Epithelial cell of proximal tubule (primary cell): ENCODE measurements around the gene ARID3B. TPM values are rescaled to one million over a fixed set of nuclear protein-coding genes. Genes with fewer than 3 reads are reported as not detected.

Experiments used
- DNase-seq: peaks from one replicate; pipeline ENCODE4 v3.0.0-alpha.2; 2011; ENCODE audit warnings: low read depth
- H3K4me3 ChIP-seq: 2 replicates; pipeline ENCODE4 v1.5.1; 2011; ENCODE audit warnings: low read depth, mild to moderate bottlenecking, low read length
- CTCF ChIP-seq: conservative IDR thresholded peaks from 2 replicates; pipeline ENCODE4 v1.5.1; 2012; ENCODE audit warnings: low read depth, mild to moderate bottlenecking, low read length
- total RNA-seq: library from RNA; depleted of rRNA; stranded (reverse); fragments of >200 nt; gene quantifications from 2 replicates; pipeline ENCODE4 v1.2.3, GENCODE V29; 2015

The ARID3B gene
- total RNA-seq, 1 donor from 2014 or later, result 22.4 TPM

- DNase-seq, result no peak
- TF ChIP-seq CTCF, result no peak
These were observed 90.0 kb downstream of the ARID3B start for GRCh38 chr15:74631087-74631385.

DNA sequence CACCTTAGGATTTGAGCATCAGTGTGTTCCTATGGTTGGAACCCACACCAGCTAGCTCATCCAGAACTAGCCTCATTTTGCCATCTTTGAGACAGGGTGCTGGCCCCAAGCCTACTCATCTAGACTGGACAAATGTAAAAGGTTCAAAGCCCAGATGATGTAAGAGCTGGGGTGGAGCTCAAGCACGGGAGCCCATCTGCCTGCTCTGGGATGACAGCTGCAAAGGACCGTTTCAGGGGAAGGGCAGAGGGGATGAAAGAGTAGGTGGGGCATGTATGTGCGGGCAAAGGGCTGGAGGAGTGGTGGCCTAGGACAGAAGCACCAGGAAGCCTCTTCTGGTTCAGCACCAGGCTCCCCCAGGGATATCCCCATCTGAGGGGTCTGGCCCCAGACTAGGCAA is 90.4 kb downstream of the ARID3B start:
- no peak for DNase-seq
- no peak for TF ChIP-seq CTCF

More at GRCh38 chr15:74631087-74631385, 90.0 kb downstream of the ARID3B start:
- no peak overlapping the region for H3K4me3 ChIP-seq

DNA sequence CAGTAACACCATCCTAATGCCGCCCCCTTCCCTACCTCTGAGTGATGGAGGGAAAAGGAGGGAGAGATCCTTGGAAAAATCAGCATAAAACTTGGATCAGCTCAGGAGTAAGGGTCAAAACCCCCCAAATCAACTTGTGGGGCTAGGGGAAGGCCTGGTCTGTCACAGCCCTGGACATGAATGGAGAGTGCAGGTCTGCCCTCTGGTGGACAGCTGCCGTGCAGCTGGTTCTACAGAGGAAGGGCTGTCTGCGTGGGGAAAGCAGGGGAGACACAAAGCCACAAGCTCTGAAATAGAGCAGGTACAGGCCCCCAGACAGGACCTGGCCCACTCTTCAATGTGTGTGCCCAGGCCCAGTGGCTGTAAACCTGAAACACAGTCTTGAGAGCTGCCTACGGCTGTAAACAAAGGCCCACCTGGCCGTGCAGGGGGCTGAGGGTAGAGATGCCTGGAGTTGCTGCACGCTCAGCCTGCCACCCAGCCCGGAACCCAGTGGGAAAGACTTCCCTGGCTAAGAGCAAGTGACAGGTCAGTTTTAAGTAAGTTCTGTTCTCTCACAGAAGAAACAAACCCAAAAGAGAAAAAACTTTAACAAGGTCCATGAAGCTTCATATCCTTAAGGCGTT is 91.0 kb downstream of the ARID3B start:
- H3K4me3 ChIP-seq, result no peak overlapping the region
- peak; percentile 92 for TF ChIP-seq CTCF
- no peak for DNase-seq

More for the DNA sequence above, 90.4 kb downstream of the ARID3B start:
- no peak overlapping the region for H3K4me3 ChIP-seq

- TF ChIP-seq CTCF, result no peak
- DNase-seq, result no peak
- no peak overlapping the region for H3K4me3 ChIP-seq
These were observed 91.6 kb downstream of the ARID3B start for GRCh38 chr15:74632601-74633000.

DNA sequence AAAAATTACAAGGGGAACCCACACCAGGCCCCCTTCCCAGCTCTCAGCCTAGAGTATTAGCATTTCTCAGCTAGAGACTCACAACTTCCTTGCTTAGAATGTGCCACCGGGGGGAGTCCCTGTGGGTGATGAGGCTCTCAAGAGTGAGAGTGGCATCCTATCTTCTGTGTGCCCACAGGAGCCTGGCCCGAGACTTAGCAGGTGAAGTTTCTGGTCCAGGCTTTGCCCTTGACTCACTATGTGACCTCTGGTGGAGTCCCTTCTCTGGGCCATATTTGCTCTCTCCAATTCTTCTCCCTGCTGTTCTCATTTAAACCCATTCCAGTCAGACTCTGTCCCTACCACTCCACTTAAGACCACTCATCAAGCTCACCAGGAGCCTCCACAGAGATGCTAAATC is 92.8 kb downstream of the ARID3B start:
- peak; percentile 18 for TF ChIP-seq CTCF
- DNase-seq, result no peak
- no peak overlapping the region for H3K4me3 ChIP-seq

DNA sequence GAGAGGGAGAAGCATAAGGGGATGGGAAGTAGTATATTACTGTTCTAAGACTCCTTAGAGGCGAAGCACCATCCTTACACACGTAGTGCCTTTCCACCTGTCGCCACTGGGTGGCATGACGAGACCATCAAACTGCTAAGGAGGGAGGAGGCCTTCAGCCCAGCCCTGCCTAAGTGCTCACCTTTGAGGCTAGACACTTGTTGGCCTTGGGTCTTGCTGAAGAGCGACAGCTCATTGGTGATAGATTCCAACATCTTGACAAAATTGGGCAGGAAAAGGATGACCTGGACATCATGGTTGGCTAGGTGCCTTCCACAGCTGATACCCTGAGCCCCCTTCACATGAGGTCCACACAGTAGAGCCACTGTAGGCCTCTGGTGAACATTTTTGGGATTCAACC is 94.2 kb downstream of the ARID3B start:
- H3K4me3 ChIP-seq, result no peak overlapping the region
- DNase-seq, result no peak
- TF ChIP-seq CTCF, result peak; percentile 95

DNA sequence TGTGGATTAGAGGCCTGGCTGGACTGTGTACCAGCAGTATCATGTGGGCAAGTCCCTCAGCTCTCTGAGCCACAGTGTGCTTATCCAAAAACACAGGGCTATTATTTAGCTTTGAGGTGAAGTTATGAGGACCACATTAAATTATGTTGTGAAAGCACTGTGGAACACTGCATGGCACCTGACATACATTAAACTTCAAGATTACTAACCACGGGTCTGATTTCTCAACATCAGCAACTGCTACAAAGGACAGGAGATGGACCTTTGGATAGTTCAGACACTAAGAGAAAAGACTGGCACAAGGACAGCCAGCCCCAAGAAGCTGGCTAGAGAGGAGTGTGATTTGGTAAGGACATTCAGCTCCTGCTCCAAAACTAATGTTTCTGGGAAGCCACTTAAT is 96.0 kb downstream of the ARID3B start:
- DNase-seq, result no peak
- TF ChIP-seq CTCF, result no peak
- H3K4me3 ChIP-seq, result no peak overlapping the region
